ENCODE measurements around the gene HNRNPUL1.
"Not testable (repeated sequence)": the region's sequence is repeated elsewhere in the genome, so short reads cannot be mapped to it uniquely, and the experiment has no call there.

HNRNPUL1 gene

GRCh38 chr19:41327576-41328156 is 63.5 kb downstream of the HNRNPUL1 start:
- H3K9me3 ChIP-seq (ENCODE audit: control insufficient read depth, insufficient read depth, low read length) = no peaks in the 10 kb centered on the region
- H3K9ac ChIP-seq (ENCODE audit: low read depth, low read length) = peak overlapping the region; percentile 18; the same call in 1 of the 2 replicates
- H3K4me1 ChIP-seq (ENCODE audit: insufficient read depth, low read length) = peaks cover 42% of the 10 kb centered on the region
- H3K36me3 ChIP-seq (ENCODE audit: insufficient read depth, low read length) = no peaks in the 10 kb centered on the region

- 0 out of 2 replicates have a peak overlapping the region, but pooled peaks have one; percentile 18 for H3K9ac ChIP-seq (ENCODE audit: low read depth, low read length)
- no peaks in the 10 kb centered on the region for H3K9me3 ChIP-seq (ENCODE audit: control insufficient read depth, insufficient read depth, low read length)
- H3K4me1 ChIP-seq (ENCODE audit: insufficient read depth, low read length) = peaks cover 36% of the 10 kb centered on the region
- H3K36me3 ChIP-seq (ENCODE audit: insufficient read depth, low read length) = no peaks in the 10 kb centered on the region
Measured at GRCh38 chr19:41328157-41328841, 64.1 kb downstream of the HNRNPUL1 start.

- Histone ChIP-seq H3K36me3 (ENCODE audit: insufficient read depth, low read length) (no peaks in the 10 kb centered on the region), H3K9me3 (ENCODE audit: control insufficient read depth, insufficient read depth, low read length) (no peaks in the 10 kb centered on the region), H3K9ac (ENCODE audit: low read depth, low read length) (no peak overlapping the region), H3K4me1 (ENCODE audit: insufficient read depth, low read length) (peaks cover 33% of the 10 kb centered on the region)
Measured at GRCh38 chr19:41328842-41329225, 64.7 kb downstream of the HNRNPUL1 start.

GRCh38 chr19:41330481-41330880 is 66.3 kb downstream of the HNRNPUL1 start:
- H3K9ac ChIP-seq (ENCODE audit: low read depth, low read length) = no peak overlapping the region
- H3K4me1 ChIP-seq (ENCODE audit: insufficient read depth, low read length) = peaks cover 23% of the 10 kb centered on the region
- H3K36me3 ChIP-seq (ENCODE audit: insufficient read depth, low read length) = no peaks in the 10 kb centered on the region
- H3K9me3 ChIP-seq (ENCODE audit: control insufficient read depth, insufficient read depth, low read length) = no peaks in the 10 kb centered on the region

- no peaks in the 10 kb centered on the region for H3K36me3 ChIP-seq (ENCODE audit: insufficient read depth, low read length)
- H3K9me3 ChIP-seq (ENCODE audit: control insufficient read depth, insufficient read depth, low read length) = no peaks in the 10 kb centered on the region
- peaks cover 20% of the 10 kb centered on the region for H3K4me1 ChIP-seq (ENCODE audit: insufficient read depth, low read length)
- peak overlapping the region; percentile 23 for H3K9ac ChIP-seq (ENCODE audit: low read depth, low read length)
Measured at GRCh38 chr19:41330946-41331678, 66.9 kb downstream of the HNRNPUL1 start.

- no peak overlapping the region for H3K9ac ChIP-seq (ENCODE audit: low read depth, low read length)
- peaks cover 15% of the 10 kb centered on the region; the same call in 1 of the 2 replicates for H3K4me1 ChIP-seq (ENCODE audit: insufficient read depth, low read length)
- no peaks in the 10 kb centered on the region for H3K9me3 ChIP-seq (ENCODE audit: control insufficient read depth, insufficient read depth, low read length)
- H3K36me3 ChIP-seq (ENCODE audit: insufficient read depth, low read length) = no peaks in the 10 kb centered on the region
Measured at GRCh38 chr19:41332000-41332399, 67.8 kb downstream of the HNRNPUL1 start.

GRCh38 chr19:41332468-41332867 is 68.3 kb downstream of the HNRNPUL1 start:
- no peaks in the 10 kb centered on the region for H3K36me3 ChIP-seq (ENCODE audit: insufficient read depth, low read length)

GRCh38 chr19:41334793-41335192 is 70.6 kb downstream of the HNRNPUL1 start:
- Histone ChIP-seq H3K9ac (ENCODE audit: low read depth, low read length) (no peak overlapping the region), H3K4me1 (ENCODE audit: insufficient read depth, low read length) (no peaks in the 10 kb centered on the region; the same call in 1 of the 2 replicates), H3K9me3 (ENCODE audit: control insufficient read depth, insufficient read depth, low read length) (no peaks in the 10 kb centered on the region), H3K36me3 (ENCODE audit: insufficient read depth, low read length) (no peaks in the 10 kb centered on the region; the same call in 1 of the 2 replicates)

More at GRCh38 chr19:41332468-41332867, 68.3 kb downstream of the HNRNPUL1 start:
- Histone ChIP-seq H3K4me1 (ENCODE audit: insufficient read depth, low read length) (peaks cover 11% of the 10 kb centered on the region; the same call in 1 of the 2 replicates), H3K9ac (ENCODE audit: low read depth, low read length) (no peak overlapping the region), H3K9me3 (ENCODE audit: control insufficient read depth, insufficient read depth, low read length) (no peaks in the 10 kb centered on the region)

- no peaks in the 10 kb centered on the region for H3K9me3 ChIP-seq (ENCODE audit: control insufficient read depth, insufficient read depth, low read length)
- no peak overlapping the region for H3K9ac ChIP-seq (ENCODE audit: low read depth, low read length)
- no peaks in the 10 kb centered on the region; the same call in 1 of the 2 replicates for H3K4me1 ChIP-seq (ENCODE audit: insufficient read depth, low read length)
- no peaks in the 10 kb centered on the region; the same call in 1 of the 2 replicates for H3K36me3 ChIP-seq (ENCODE audit: insufficient read depth, low read length)
Measured at GRCh38 chr19:41335467-41335866, 71.3 kb downstream of the HNRNPUL1 start.

- Histone ChIP-seq H3K36me3 (ENCODE audit: insufficient read depth, low read length) (no peaks in the 10 kb centered on the region; the same call in 1 of the 2 replicates), H3K9me3 (ENCODE audit: control insufficient read depth, insufficient read depth, low read length) (no peaks in the 10 kb centered on the region)
Measured at GRCh38 chr19:41339936-41340335, 75.8 kb downstream of the HNRNPUL1 start.

GRCh38 chr19:41341669-41342490 is 77.7 kb downstream of the HNRNPUL1 start:
- Histone ChIP-seq H3K9me3 (ENCODE audit: control insufficient read depth, insufficient read depth, low read length) (no peaks in the 10 kb centered on the region), H3K4me1 (ENCODE audit: insufficient read depth, low read length) (no peaks in the 10 kb centered on the region), H3K36me3 (ENCODE audit: insufficient read depth, low read length) (no peaks in the 10 kb centered on the region; the same call in none of the 2 replicates), H3K9ac (ENCODE audit: low read depth, low read length) (no peak overlapping the region)

More at GRCh38 chr19:41339936-41340335, 75.8 kb downstream of the HNRNPUL1 start:
- H3K9ac ChIP-seq (ENCODE audit: low read depth, low read length) = no peak overlapping the region
- H3K4me1 ChIP-seq (ENCODE audit: insufficient read depth, low read length) = no peaks in the 10 kb centered on the region

- H3K4me1 ChIP-seq (ENCODE audit: insufficient read depth, low read length) = no peaks in the 10 kb centered on the region
- no peaks in the 10 kb centered on the region; the same call in none of the 2 replicates for H3K36me3 ChIP-seq (ENCODE audit: insufficient read depth, low read length)
- no peak overlapping the region for H3K9ac ChIP-seq (ENCODE audit: low read depth, low read length)
- H3K9me3 ChIP-seq (ENCODE audit: control insufficient read depth, insufficient read depth, low read length) = no peaks in the 10 kb centered on the region
Measured at GRCh38 chr19:41344162-41344561, 80.0 kb downstream of the HNRNPUL1 start.

GRCh38 chr19:41346916-41347315 is 82.7 kb downstream of the HNRNPUL1 start:
- H3K9ac ChIP-seq (ENCODE audit: low read depth, low read length); H3K9me3 ChIP-seq (ENCODE audit: control insufficient read depth, insufficient read depth, low read length); H3K4me1 ChIP-seq (ENCODE audit: insufficient read depth, low read length); H3K36me3 ChIP-seq (ENCODE audit: insufficient read depth, low read length): not testable (repeated sequence)
